ENCODE data around the gene EPHB1. TPM values are rescaled to one million over a fixed set of nuclear protein-coding genes. Genes with fewer than 3 reads are reported as not detected.

EPHB1 gene
- total and polyA plus RNA-seq, 4 donors = 0.23 to 1.7 (median 0.52) TPM

- no peak for DNase-seq (ENCODE audit: low spot score)
- Histone ChIP-seq H3K4me3 (ENCODE audit: low read depth in 1 of 3, low read length in 3 of 3) (no peak overlapping the region), H3K9me3 (ENCODE audit: control insufficient read depth in 4 of 4, low read length in 3 of 4) (no peaks in the 10 kb centered on the region), H3K36me3 (ENCODE audit: control insufficient read depth in 4 of 4, insufficient read depth in 3 of 4, low read depth in 1 of 4, low read length in 3 of 4) (no peaks in the 10 kb centered on the region), H3K4me1 (ENCODE audit: control insufficient read depth in 4 of 4, insufficient read depth in 4 of 4, low read length in 3 of 4) (peaks cover 18 to 59% (median 28%) of the 10 kb centered on the region in 4 donors), H3K27ac (ENCODE audit: low read depth in 1 of 2, low read length in 2 of 2) (peak overlapping the region in 1 of 2 donors; percentile 11), H3K9ac (ENCODE audit: low read depth in 1 of 2, low read length in 2 of 2) (no peak overlapping the region), H3K27me3 (ENCODE audit: control insufficient read depth in 4 of 4, insufficient read depth in 4 of 4, low read length in 3 of 4) (no peaks in the 10 kb centered on the region)
- 87% methylated on average over 2 of the region's 2 CpGs for WGBS
- peak; percentile 11 for TF ChIP-seq YY1 (IDR thresholded peaks at IDR 0.05)
- no peak for TF ChIP-seq ATF3 (IDR thresholded peaks at IDR 0.05)
Observed at GRCh38 chr3:135154186-135154585, 359.1 kb downstream of the EPHB1 start.

- TF ChIP-seq HNF4A (conservative IDR thresholded peaks at IDR 0.05) (no peak), CTCF (IDR thresholded peaks at IDR 0.05; ENCODE audit: low read depth, low read length, missing input control) (no peak), FOXA1 (IDR thresholded peaks at IDR 0.05) (no peak), GABPA (IDR thresholded peaks at IDR 0.05 in 1 of 2, conservative IDR thresholded peaks at IDR 0.05 in 1 of 2) (no peak), RXRA (IDR thresholded peaks at IDR 0.05) (no peak), NR2F2 (IDR thresholded peaks at IDR 0.05) (no peak), YY1 (IDR thresholded peaks at IDR 0.05) (no peak), JUND (IDR thresholded peaks at IDR 0.05) (no peak), FOXA2 (IDR thresholded peaks at IDR 0.05) (no peak), HNF4G (IDR thresholded peaks at IDR 0.05) (no peak)
- TF ChIP-seq, protein P1, sequence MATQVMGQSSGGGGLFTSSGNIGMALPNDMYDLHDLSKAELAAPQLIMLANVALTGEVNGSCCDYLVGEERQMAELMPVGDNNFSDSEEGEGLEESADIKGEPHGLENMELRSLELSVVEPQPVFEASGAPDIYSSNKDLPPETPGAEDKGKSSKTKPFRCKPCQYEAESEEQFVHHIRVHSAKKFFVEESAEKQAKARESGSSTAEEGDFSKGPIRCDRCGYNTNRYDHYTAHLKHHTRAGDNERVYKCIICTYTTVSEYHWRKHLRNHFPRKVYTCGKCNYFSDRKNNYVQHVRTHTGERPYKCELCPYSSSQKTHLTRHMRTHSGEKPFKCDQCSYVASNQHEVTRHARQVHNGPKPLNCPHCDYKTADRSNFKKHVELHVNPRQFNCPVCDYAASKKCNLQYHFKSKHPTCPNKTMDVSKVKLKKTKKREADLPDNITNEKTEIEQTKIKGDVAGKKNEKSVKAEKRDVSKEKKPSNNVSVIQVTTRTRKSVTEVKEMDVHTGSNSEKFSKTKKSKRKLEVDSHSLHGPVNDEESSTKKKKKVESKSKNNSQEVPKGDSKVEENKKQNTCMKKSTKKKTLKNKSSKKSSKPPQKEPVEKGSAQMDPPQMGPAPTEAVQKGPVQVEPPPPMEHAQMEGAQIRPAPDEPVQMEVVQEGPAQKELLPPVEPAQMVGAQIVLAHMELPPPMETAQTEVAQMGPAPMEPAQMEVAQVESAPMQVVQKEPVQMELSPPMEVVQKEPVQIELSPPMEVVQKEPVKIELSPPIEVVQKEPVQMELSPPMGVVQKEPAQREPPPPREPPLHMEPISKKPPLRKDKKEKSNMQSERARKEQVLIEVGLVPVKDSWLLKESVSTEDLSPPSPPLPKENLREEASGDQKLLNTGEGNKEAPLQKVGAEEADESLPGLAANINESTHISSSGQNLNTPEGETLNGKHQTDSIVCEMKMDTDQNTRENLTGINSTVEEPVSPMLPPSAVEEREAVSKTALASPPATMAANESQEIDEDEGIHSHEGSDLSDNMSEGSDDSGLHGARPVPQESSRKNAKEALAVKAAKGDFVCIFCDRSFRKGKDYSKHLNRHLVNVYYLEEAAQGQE (IDR thresholded peaks at IDR 0.05) = no peak
- WGBS = 70% methylated on average over 4 of the region's 4 CpGs
- peak overlapping the region in 1 of 3 donors; percentile 22 for H3K4me3 ChIP-seq (ENCODE audit: low read depth in 1 of 3, low read length in 3 of 3)
- no peak for DNase-seq (ENCODE audit: low spot score)
- no peaks in the 10 kb centered on the region for H3K27me3 ChIP-seq (ENCODE audit: control insufficient read depth in 4 of 4, insufficient read depth in 4 of 4, low read length in 3 of 4)
- no peaks in the 10 kb centered on the region for H3K9me3 ChIP-seq (ENCODE audit: control insufficient read depth in 4 of 4, low read length in 3 of 4)
- no peaks in the 10 kb centered on the region for H3K36me3 ChIP-seq (ENCODE audit: control insufficient read depth in 4 of 4, insufficient read depth in 3 of 4, low read depth in 1 of 4, low read length in 3 of 4)
- no peak overlapping the region for H3K9ac ChIP-seq (ENCODE audit: low read depth in 1 of 2, low read length in 2 of 2)
- peaks cover 14 to 49% (median 25%) of the 10 kb centered on the region in 4 donors for H3K4me1 ChIP-seq (ENCODE audit: control insufficient read depth in 4 of 4, insufficient read depth in 4 of 4, low read length in 3 of 4)
- peak overlapping the region; percentile 77 to 93 for H3K27ac ChIP-seq (ENCODE audit: low read depth in 1 of 2, low read length in 2 of 2)
Observed at GRCh38 chr3:135155228-135155627, 360.2 kb downstream of the EPHB1 start.

- 32% methylated on average over 5 of the region's 5 CpGs for WGBS
- Histone ChIP-seq H3K4me3 (ENCODE audit: low read depth in 1 of 3, low read length in 3 of 3) (peak overlapping the region in 1 of 3 donors; percentile 29), H3K4me1 (ENCODE audit: control insufficient read depth in 4 of 4, insufficient read depth in 4 of 4, low read length in 3 of 4) (peaks cover 14 to 43% (median 25%) of the 10 kb centered on the region in 4 donors), H3K27me3 (ENCODE audit: control insufficient read depth in 4 of 4, insufficient read depth in 4 of 4, low read length in 3 of 4) (no peaks in the 10 kb centered on the region), H3K27ac (ENCODE audit: low read depth in 1 of 2, low read length in 2 of 2) (peak overlapping the region; percentile 77 to 93), H3K9ac (ENCODE audit: low read depth in 1 of 2, low read length in 2 of 2) (peak overlapping the region in 1 of 2 donors; percentile 57), H3K36me3 (ENCODE audit: control insufficient read depth in 4 of 4, insufficient read depth in 3 of 4, low read depth in 1 of 4, low read length in 3 of 4) (no peaks in the 10 kb centered on the region), H3K9me3 (ENCODE audit: control insufficient read depth in 4 of 4, low read length in 3 of 4) (no peaks in the 10 kb centered on the region)
- no peak for DNase-seq (ENCODE audit: low spot score)
- TF ChIP-seq CTCF (IDR thresholded peaks at IDR 0.05; ENCODE audit: low read depth, low read length, missing input control) = no peak
- TF ChIP-seq RAD21 (IDR thresholded peaks at IDR 0.05) = peak; percentile 56 to 59
- peak; percentile 84 for TF ChIP-seq YY1 (IDR thresholded peaks at IDR 0.05)
- no peak for TF ChIP-seq HNF4G (IDR thresholded peaks at IDR 0.05)
- TF ChIP-seq EGR1 (IDR thresholded peaks at IDR 0.05; ENCODE audit: low read depth in 2 of 2) = peak in 1 of 2 donors; percentile 38
- TF ChIP-seq, protein P1 (IDR thresholded peaks at IDR 0.05) = peak; percentile 86
- TF ChIP-seq FOXA2 (IDR thresholded peaks at IDR 0.05) = peak; percentile 65
- peak; percentile 62 for TF ChIP-seq TAF1 (conservative IDR thresholded peaks at IDR 0.05)
- peak; percentile 18 for TF ChIP-seq ATF3 (IDR thresholded peaks at IDR 0.05)
- TF ChIP-seq FOXA1 (IDR thresholded peaks at IDR 0.05) = peak; percentile 76
Observed at GRCh38 chr3:135155791-135156190, 360.7 kb downstream of the EPHB1 start.
